ENCODE results near the gene MCC. TPM values are rescaled to one million over a fixed set of nuclear protein-coding genes. Genes with fewer than 3 reads are reported as not detected.
A peak's percentile ranks its signal among the peaks of the same experiment; 100 is the strongest.

The MCC gene
- polyA plus RNA-seq, 1 donor (not counting 4 experiments of a cell fraction or from before 2014, with no cell fraction given), result 24.6 TPM

DNA sequence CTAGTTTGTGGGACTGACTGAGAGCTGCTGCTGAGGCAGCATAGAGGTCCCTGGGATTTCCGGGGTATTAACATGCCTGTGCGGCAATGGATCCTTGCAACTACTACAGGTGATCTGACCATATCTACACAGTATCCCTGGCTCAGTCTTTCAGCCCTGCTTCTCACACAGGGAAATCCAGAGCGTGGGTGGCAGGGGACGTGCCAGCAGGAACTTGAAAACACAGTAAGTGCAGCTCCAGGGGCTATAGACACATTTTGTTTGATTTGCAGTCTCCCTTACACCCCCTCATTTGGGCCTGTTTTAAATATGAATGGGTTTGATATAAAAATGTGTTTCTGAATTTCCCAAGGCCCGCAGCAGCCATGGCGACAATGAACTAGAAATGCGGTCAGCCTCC lies 302.2 kb downstream of the MCC start:
- Histone ChIP-seq H3K9me1 (ENCODE audit: control insufficient read depth, extremely low read depth, insufficient read depth, low read length) (no peaks in the 10 kb centered on the region), H3K36me3 (ENCODE audit: control insufficient read depth in 2 of 2, extremely low read depth in 1 of 2, insufficient read depth in 2 of 2, low read length in 2 of 2) (peaks cover 0 to 3% of the 10 kb centered on the region in 2 experiments), H4K20me1 (ENCODE audit: control insufficient read depth, extremely low read depth, insufficient read depth, low read length) (no peaks in the 10 kb centered on the region), H3K9me3 (ENCODE audit: control insufficient read depth, low read depth, low read length) (no peaks in the 10 kb centered on the region), H3K4me3 (ENCODE audit: control insufficient read depth in 2 of 3, extremely low read depth in 1 of 3, insufficient read depth in 2 of 3, low read depth in 1 of 3, low read length in 3 of 3) (no peak overlapping the region), H2AFZ (ENCODE audit: control insufficient read depth, low read length) (no peak overlapping the region), H3K79me2 (ENCODE audit: control insufficient read depth, insufficient read depth, low read length) (peaks cover 65% of the 10 kb centered on the region), H3K4me2 (ENCODE audit: control insufficient read depth, extremely low read depth, insufficient read depth, low read depth, low read length) (no peak overlapping the region), H3K4me1 (ENCODE audit: control insufficient read depth, extremely low read depth, insufficient read depth, low read length) (peaks cover 26% of the 10 kb centered on the region), H3K9ac (ENCODE audit: control insufficient read depth, extremely low read depth, insufficient read depth, low read length) (no peak overlapping the region), H3K27me3 (ENCODE audit: control insufficient read depth, extremely low read depth, insufficient read depth, low read length) (no peaks in the 10 kb centered on the region), H3K27ac (ENCODE audit: control insufficient read depth, insufficient read depth, low read length) (no peak overlapping the region)
- TF ChIP-seq EZH2 (IDR thresholded peaks at IDR 0.05; ENCODE audit: low read length) (no peak), CTCF (optimal IDR thresholded peaks at IDR 0.05 in 1 of 3, IDR thresholded peaks at IDR 0.05 in 1 of 3, conservative IDR thresholded peaks at IDR 0.05 in 1 of 3; ENCODE audit: extremely low read depth in 1 of 3, insufficient read depth in 2 of 3, low read length in 3 of 3) (no peak)
- FAIRE-seq (peak; percentile 17), DNase-seq (ENCODE audit: low read depth, low spot score) (no peak)
- dilution Hi-C loops (cut with MboI; ENCODE audit: extremely low pct_ligation_motif_present, low sequenced_read_pairs), result no loop called here

DNA sequence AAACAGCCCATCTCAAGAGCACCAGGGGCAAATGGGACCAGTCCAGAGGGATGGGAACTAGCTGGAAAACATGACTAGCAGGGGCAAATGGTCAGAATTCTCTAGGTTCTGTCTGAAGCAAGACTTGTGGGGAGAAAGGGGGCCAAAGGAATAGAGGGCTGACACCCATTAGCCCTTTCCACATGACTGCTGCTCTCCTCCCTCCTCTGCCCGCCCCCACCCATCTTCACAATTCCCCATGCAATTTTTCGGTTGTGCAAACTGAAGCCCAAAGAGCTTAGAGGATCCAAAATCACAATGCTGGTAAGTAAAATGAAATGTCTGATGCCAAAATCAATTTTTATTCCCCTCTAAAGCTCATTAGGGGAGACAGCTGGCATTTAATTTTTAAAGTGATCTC lies 304.6 kb downstream of the MCC start:
- H3K4me1 ChIP-seq (ENCODE audit: control insufficient read depth, extremely low read depth, insufficient read depth, low read length), result peaks cover 9% of the 10 kb centered on the region
- no peaks in the 10 kb centered on the region for H3K9me3 ChIP-seq (ENCODE audit: control insufficient read depth, low read depth, low read length)
- H3K9me1 ChIP-seq (ENCODE audit: control insufficient read depth, extremely low read depth, insufficient read depth, low read length), result no peaks in the 10 kb centered on the region
- TF ChIP-seq CTCF (optimal IDR thresholded peaks at IDR 0.05 in 1 of 3, IDR thresholded peaks at IDR 0.05 in 1 of 3, conservative IDR thresholded peaks at IDR 0.05 in 1 of 3; ENCODE audit: extremely low read depth in 1 of 3, insufficient read depth in 2 of 3, low read length in 3 of 3), result no peak
- TF ChIP-seq EZH2 (IDR thresholded peaks at IDR 0.05; ENCODE audit: low read length), result no peak
- H3K79me2 ChIP-seq (ENCODE audit: control insufficient read depth, insufficient read depth, low read length), result peaks cover 55% of the 10 kb centered on the region
- H3K27me3 ChIP-seq (ENCODE audit: control insufficient read depth, extremely low read depth, insufficient read depth, low read length), result no peaks in the 10 kb centered on the region
- FAIRE-seq (no peak), DNase-seq (ENCODE audit: low read depth, low spot score) (no peak)
- no peaks in the 10 kb centered on the region for H4K20me1 ChIP-seq (ENCODE audit: control insufficient read depth, extremely low read depth, insufficient read depth, low read length)
- H3K36me3 ChIP-seq (ENCODE audit: control insufficient read depth in 2 of 2, extremely low read depth in 1 of 2, insufficient read depth in 2 of 2, low read length in 2 of 2), result peaks cover 0 to 3% of the 10 kb centered on the region in 2 experiments
- no peak overlapping the region for H3K4me3 ChIP-seq (ENCODE audit: control insufficient read depth in 2 of 3, extremely low read depth in 1 of 3, insufficient read depth in 2 of 3, low read depth in 1 of 3, low read length in 3 of 3)
- H3K27ac ChIP-seq (ENCODE audit: control insufficient read depth, insufficient read depth, low read length), result no peak overlapping the region
- dilution Hi-C loops (cut with MboI; ENCODE audit: extremely low pct_ligation_motif_present, low sequenced_read_pairs), result no loop called here
- H2AFZ ChIP-seq (ENCODE audit: control insufficient read depth, low read length), result no peak overlapping the region
- no peak overlapping the region for H3K9ac ChIP-seq (ENCODE audit: control insufficient read depth, extremely low read depth, insufficient read depth, low read length)
- H3K4me2 ChIP-seq (ENCODE audit: control insufficient read depth, extremely low read depth, insufficient read depth, low read depth, low read length), result no peak overlapping the region
